ENCODE results near the gene GPS1. TPM values are rescaled to one million over a fixed set of nuclear protein-coding genes. Genes with fewer than 3 reads are reported as not detected.

GPS1 gene
- polyA plus RNA-seq, 1 of the 3 experiments (the other 2 are of a cell fraction), result 264 TPM

GRCh38 chr17:82088838-82089722 is 37.4 kb downstream of the GPS1 start:
- peaks cover 26 to 99% of the 10 kb centered on the region in 2 experiments for H3K36me3 ChIP-seq (replicated peaks in 1 of 2; ENCODE audit: control insufficient read depth in 1 of 2, insufficient read depth in 2 of 2, low read length in 1 of 2)
- no peaks in the 10 kb centered on the region for H3K9me2 ChIP-seq
- no peaks in the 10 kb centered on the region for H3K9me3 ChIP-seq
- no peaks in the 10 kb centered on the region for H4K20me1 ChIP-seq (ENCODE audit: insufficient read depth)
- DNase-seq, result no peak
- H3F3A ChIP-seq (replicated peaks; ENCODE audit: insufficient read depth), result no peaks in the 10 kb centered on the region
- peaks cover 5% of the 10 kb centered on the region; the same call in 1 of the 2 replicates for H3K79me2 ChIP-seq (ENCODE audit: insufficient read depth)
- H2AFZ ChIP-seq (ENCODE audit: low read depth), result no peak overlapping the region
- no peaks in the 10 kb centered on the region for H3K4me1 ChIP-seq (ENCODE audit: control insufficient read depth in 1 of 2, insufficient read depth in 2 of 2, low read depth in 1 of 2, low read length in 1 of 2)
- WGBS (ENCODE audit: low lambda C conversion rate), result 98% methylated on average over 37 of the region's 47 CpGs
- no peak overlapping the region for H3K27ac ChIP-seq (ENCODE audit: low read depth in 2 of 2, low read length in 1 of 2)
- H3K27me3 ChIP-seq (ENCODE audit: insufficient read depth), result no peaks in the 10 kb centered on the region
- TF ChIP-seq MXI1 (IDR thresholded peaks at IDR 0.05; ENCODE audit: low read depth, low read length) (no peak), FOSL2 (IDR thresholded peaks at IDR 0.05; ENCODE audit: borderline replicate concordance, low read depth) (no peak), RCOR1 (IDR thresholded peaks at IDR 0.05; ENCODE audit: low read length) (no peak), PBX3 (IDR thresholded peaks at IDR 0.05) (no peak), JUND (IDR thresholded peaks at IDR 0.05) (no peak), NRF1 (IDR thresholded peaks at IDR 0.05; ENCODE audit: low read depth, low read length) (no peak), POLR2AphosphoS5 (IDR thresholded peaks at IDR 0.05; ENCODE audit: low read depth, low read length) (no peak), SMC3 (IDR thresholded peaks at IDR 0.05; ENCODE audit: low read depth, low read length) (no peak), EZH2phosphoT487 (IDR thresholded peaks at IDR 0.05; ENCODE audit: borderline replicate concordance, low read depth) (no peak), SIN3A (IDR thresholded peaks at IDR 0.05; ENCODE audit: borderline replicate concordance, low read depth, low read length) (no peak), CHD2 (IDR thresholded peaks at IDR 0.05; ENCODE audit: low read length, partially characterized antibody) (no peak), CTCF (IDR thresholded peaks at IDR 0.05) (no peak), YY1 (IDR thresholded peaks at IDR 0.05; ENCODE audit: low read depth) (no peak), TEAD4 (IDR thresholded peaks at IDR 0.05; ENCODE audit: borderline replicate concordance, insufficient read depth) (no peak), EP300 (IDR thresholded peaks at IDR 0.05; ENCODE audit: borderline replicate concordance in 1 of 2, low read depth in 1 of 2, low read length in 1 of 2) (no peak), IRF3 (IDR thresholded peaks at IDR 0.05; ENCODE audit: low read depth, low read length) (no peak)
- ChIA-PET POLR2A (interaction anchor here (1.8 kb wide), 1 partner anchor 13 kb away, joined by 5 read pairs; no protein-coding TSS in a partner anchor), CTCF (interaction anchor here (0.7 to 4.3 kb wide), 5 partner anchors 10 to 129 kb away, joined by 3 to 22 read pairs (median 4); partner anchors contain the start of gene FASN)
- no peak overlapping the region for H3K9ac ChIP-seq
- H3K4me3 ChIP-seq (ENCODE audit: low read depth in 2 of 2, low read length in 1 of 2), result no peak overlapping the region
- H3K4me2 ChIP-seq, result no peak overlapping the region

All from SK-N-SH (cell line).